Astrocyte (in vitro differentiated cells and primary cell): ENCODE data around the gene LOXHD1. TPM values are rescaled to one million over a fixed set of nuclear protein-coding genes. Genes with fewer than 3 reads are reported as not detected.

Experiments
- DNase-seq: peaks from one replicate; pipeline ENCODE4 v3.0.0-alpha.2; 2010; ENCODE audit warnings: low read depth
- FAIRE-seq: peaks from 2 replicates; lab custom pipeline; 2011; peaks lifted over from hg19 to GRCh38; lab: Jason Lieb, UNC
- H2AFZ ChIP-seq: 2 replicates; pipeline ENCODE4 v1.6.0; 2012; ENCODE audit warnings: low read depth, low read length, inconsistent platforms
- H3K27ac ChIP-seq: 2 replicates; pipeline ENCODE4 v1.5.1; 2011; ENCODE audit warnings: low read depth, low read length, inconsistent platforms
- H3K27me3 ChIP-seq: 2 replicates; pipeline ENCODE4 v1.6.0; 2011; ENCODE audit warnings: low read length, inconsistent platforms; ENCODE audit not compliant: insufficient read depth
- H3K36me3 ChIP-seq: 2 replicates; pipeline ENCODE4 v1.5.1; 2011; ENCODE audit warnings: low read length, inconsistent platforms; ENCODE audit not compliant: insufficient read depth
- H3K4me1 ChIP-seq: 2 replicates; pipeline ENCODE4 v1.5.1; 2011; ENCODE audit warnings: low read length, inconsistent platforms; ENCODE audit not compliant: insufficient read depth
- H3K4me2 ChIP-seq: 2 replicates; pipeline ENCODE4 v1.6.0; 2012; ENCODE audit warnings: low read length, inconsistent platforms
- H3K4me3 ChIP-seq: 2 replicates; pipeline ENCODE4 v1.5.1; 2011; ENCODE audit warnings: low read depth, mild to moderate bottlenecking, low read length, inconsistent platforms; ENCODE audit not compliant: insufficient read depth
- H3K79me2 ChIP-seq: 2 replicates; pipeline ENCODE4 v1.6.0; 2012; ENCODE audit warnings: mild to moderate bottlenecking, low read length, inconsistent platforms; ENCODE audit not compliant: insufficient read depth
- H3K9ac ChIP-seq: 2 replicates; pipeline ENCODE4 v1.6.0; 2012; ENCODE audit warnings: mild to moderate bottlenecking, low read length, inconsistent platforms
- H3K9me3 ChIP-seq: 2 replicates; pipeline ENCODE4 v1.5.1; 2012; ENCODE audit warnings: low read depth, mild to moderate bottlenecking, low read length, inconsistent platforms; ENCODE audit not compliant: insufficient read depth
- H4K20me1 ChIP-seq: 2 replicates; pipeline ENCODE4 v1.6.0; 2012; ENCODE audit warnings: low read length, inconsistent platforms; ENCODE audit not compliant: insufficient read depth
- H3K27ac Mint-ChIP-seq: one replicate; pipeline ENCODE4 v1.8.0; 2021; ENCODE audit warnings: mild to moderate bottlenecking, mixed read lengths; ENCODE audit not compliant: unreplicated experiment
- H3K27me3 Mint-ChIP-seq: one replicate; pipeline ENCODE4 v1.8.0; 2021; ENCODE audit warnings: low read depth, mixed read lengths; ENCODE audit not compliant: unreplicated experiment
- H3K36me3 Mint-ChIP-seq: one replicate; pipeline ENCODE4 v1.8.0; 2021; ENCODE audit warnings: low read depth, mixed read lengths; ENCODE audit not compliant: unreplicated experiment
- H3K4me1 Mint-ChIP-seq: one replicate; pipeline ENCODE4 v1.8.0; 2021; ENCODE audit warnings: low read depth, mixed read lengths; ENCODE audit not compliant: unreplicated experiment
- H3K4me3 Mint-ChIP-seq: one replicate; pipeline ENCODE4 v1.8.0; 2021; ENCODE audit warnings: mild to moderate bottlenecking, moderate library complexity, mixed read lengths; ENCODE audit not compliant: unreplicated experiment
- H3K9me3 Mint-ChIP-seq: one replicate; pipeline ENCODE4 v1.8.0; 2021; ENCODE audit warnings: mild to moderate bottlenecking, mixed read lengths; ENCODE audit not compliant: unreplicated experiment
- EZH2 ChIP-seq: IDR thresholded peaks from 2 replicates; pipeline ENCODE4 v1.6.1; 2012; ENCODE audit warnings: mild to moderate bottlenecking, low read length, inconsistent platforms; ENCODE audit not compliant: insufficient read depth
- total RNA-seq: library from RNA; stranded (reverse); gene quantifications from 2 replicates; pipeline ENCODE4 v1.2.1, GENCODE V29; 2021
- TF ChIP-seq, protein P1 (sequence below): IDR thresholded peaks from 2 replicates; pipeline ENCODE4 v1.5.1; 2011; ENCODE audit warnings: low read depth, mild to moderate bottlenecking, inconsistent platforms, low read length, moderate library complexity; ENCODE audit not compliant: insufficient read depth

Gene LOXHD1
- total RNA-seq, 1 donor from 2014 or later: not detected

- Histone ChIP-seq H3K9me3 (no peaks in the 10 kb centered on the region), H3K4me1 (no peaks in the 10 kb centered on the region), H3K27me3 (no peaks in the 10 kb centered on the region), H3K4me3 (no peak overlapping the region), H3K79me2 (no peaks in the 10 kb centered on the region), H3K27ac (no peak overlapping the region), H3K4me2 (no peak overlapping the region), H3K36me3 (no peaks in the 10 kb centered on the region), H3K9ac (no peak overlapping the region), H4K20me1 (no peaks in the 10 kb centered on the region), H2AFZ (no peak overlapping the region)
- Mint-ChIP-seq H3K4me3 (no peak overlapping the region), H3K9me3 (peaks cover 5% of the 10 kb centered on the region), H3K36me3 (peaks cover 1% of the 10 kb centered on the region), H3K27me3 (peaks cover 21% of the 10 kb centered on the region), H3K4me1 (no peaks in the 10 kb centered on the region), H3K27ac (no peak overlapping the region)
- TF ChIP-seq, protein P1, sequence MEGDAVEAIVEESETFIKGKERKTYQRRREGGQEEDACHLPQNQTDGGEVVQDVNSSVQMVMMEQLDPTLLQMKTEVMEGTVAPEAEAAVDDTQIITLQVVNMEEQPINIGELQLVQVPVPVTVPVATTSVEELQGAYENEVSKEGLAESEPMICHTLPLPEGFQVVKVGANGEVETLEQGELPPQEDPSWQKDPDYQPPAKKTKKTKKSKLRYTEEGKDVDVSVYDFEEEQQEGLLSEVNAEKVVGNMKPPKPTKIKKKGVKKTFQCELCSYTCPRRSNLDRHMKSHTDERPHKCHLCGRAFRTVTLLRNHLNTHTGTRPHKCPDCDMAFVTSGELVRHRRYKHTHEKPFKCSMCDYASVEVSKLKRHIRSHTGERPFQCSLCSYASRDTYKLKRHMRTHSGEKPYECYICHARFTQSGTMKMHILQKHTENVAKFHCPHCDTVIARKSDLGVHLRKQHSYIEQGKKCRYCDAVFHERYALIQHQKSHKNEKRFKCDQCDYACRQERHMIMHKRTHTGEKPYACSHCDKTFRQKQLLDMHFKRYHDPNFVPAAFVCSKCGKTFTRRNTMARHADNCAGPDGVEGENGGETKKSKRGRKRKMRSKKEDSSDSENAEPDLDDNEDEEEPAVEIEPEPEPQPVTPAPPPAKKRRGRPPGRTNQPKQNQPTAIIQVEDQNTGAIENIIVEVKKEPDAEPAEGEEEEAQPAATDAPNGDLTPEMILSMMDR: no peak
- TF ChIP-seq EZH2: no peak
- DNase-seq (no peak), FAIRE-seq (no peak)
Measured at GRCh38 chr18:46550609-46551008, 106.4 kb downstream of the LOXHD1 start.

DNA sequence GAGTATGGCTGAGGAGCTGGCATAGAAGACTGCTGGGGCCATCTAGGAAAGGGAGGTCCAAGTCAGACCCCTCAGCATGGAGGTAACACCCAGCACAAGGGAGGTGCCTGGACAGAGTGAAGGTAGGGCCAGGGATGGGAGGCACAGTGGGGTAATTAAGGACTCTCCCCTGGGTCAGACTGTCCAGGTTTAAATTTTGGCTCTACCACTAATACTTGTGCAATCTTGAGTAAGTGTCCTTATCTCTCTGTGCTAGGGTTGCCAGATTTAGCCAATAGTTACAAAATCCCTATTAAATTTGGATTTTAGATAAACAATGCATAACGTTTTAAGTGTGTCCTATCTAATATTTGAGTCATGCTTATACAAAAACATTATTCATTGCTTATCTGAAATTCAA lies 109.5 kb downstream of the LOXHD1 start:
- H3K79me2 ChIP-seq: no peaks in the 10 kb centered on the region
- H3K4me1 ChIP-seq: no peaks in the 10 kb centered on the region
- no peak overlapping the region for H3K4me3 ChIP-seq
- TF ChIP-seq, protein P1: no peak
- no peak for TF ChIP-seq EZH2
- no peak overlapping the region for H3K9ac ChIP-seq
- peaks cover 3% of the 10 kb centered on the region for H3K9me3 ChIP-seq
- no peak for DNase-seq
- H3K4me2 ChIP-seq: no peak overlapping the region
- H3K27me3 ChIP-seq: no peaks in the 10 kb centered on the region
- peaks cover 5% of the 10 kb centered on the region for H3K9me3 Mint-ChIP-seq
- FAIRE-seq: no peak
- peaks cover 15% of the 10 kb centered on the region for H3K27me3 Mint-ChIP-seq
- no peak overlapping the region for H3K4me3 Mint-ChIP-seq
- H3K4me1 Mint-ChIP-seq: no peaks in the 10 kb centered on the region
- no peaks in the 10 kb centered on the region for H3K36me3 ChIP-seq
- H3K27ac Mint-ChIP-seq: no peak overlapping the region
- H4K20me1 ChIP-seq: no peaks in the 10 kb centered on the region
- peaks cover 1% of the 10 kb centered on the region for H3K36me3 Mint-ChIP-seq
- no peak overlapping the region for H2AFZ ChIP-seq
- H3K27ac ChIP-seq: no peak overlapping the region

- Histone ChIP-seq H3K27me3 (no peaks in the 10 kb centered on the region), H3K9me3 (peaks cover 3% of the 10 kb centered on the region), H2AFZ (no peak overlapping the region), H3K4me1 (no peaks in the 10 kb centered on the region), H3K79me2 (no peaks in the 10 kb centered on the region), H3K4me2 (no peak overlapping the region), H3K4me3 (no peak overlapping the region), H3K27ac (no peak overlapping the region), H3K36me3 (no peaks in the 10 kb centered on the region), H4K20me1 (no peaks in the 10 kb centered on the region), H3K9ac (no peak overlapping the region)
- no peaks in the 10 kb centered on the region for H3K4me1 Mint-ChIP-seq
- H3K27ac Mint-ChIP-seq: peak overlapping the region; percentile 6
- peaks cover 1% of the 10 kb centered on the region for H3K36me3 Mint-ChIP-seq
- peaks cover 5% of the 10 kb centered on the region for H3K9me3 Mint-ChIP-seq
- H3K27me3 Mint-ChIP-seq: peaks cover 18% of the 10 kb centered on the region
- no peak for FAIRE-seq
- no peak for TF ChIP-seq EZH2
- TF ChIP-seq, protein P1: no peak
- DNase-seq: peak; percentile 20
- no peak overlapping the region for H3K4me3 Mint-ChIP-seq
Measured at GRCh38 chr18:46546111-46546640, 110.8 kb downstream of the LOXHD1 start.
